Activated T-helper 2 cell treated with anti-CD3 and anti-CD28 coated beads, Interferon-gamma antibody, Interleukin-2, Interleukin-4, amounts not matched to agents 10 μg/mL and 5 μg/mL and 100 μg/mL, durations not matched to agents 14 hours and 24 hours and 36 hours (primary cell): Measurements from ENCODE around the gene CBS. TPM values are rescaled to one million over a fixed set of nuclear protein-coding genes. Genes with fewer than 3 reads are reported as not detected.

Experiments used
- DNase-seq: peaks from one replicate; pipeline ENCODE4 v3.0.0; 2021; ENCODE audit warnings: low spot score
- H3K27ac Mint-ChIP-seq: one replicate; pipeline ENCODE4 v1.8.0; 2021; ENCODE audit warnings: mixed read lengths
- H3K27me3 Mint-ChIP-seq: one replicate; pipeline ENCODE4 v1.8.0; 2021; ENCODE audit warnings: low read depth, mixed read lengths
- H3K36me3 Mint-ChIP-seq: one replicate; pipeline ENCODE4 v1.8.0; 2021; ENCODE audit warnings: low read depth, mixed read lengths
- H3K4me1 Mint-ChIP-seq: one replicate; pipeline ENCODE4 v1.8.0; 2021; ENCODE audit warnings: low read depth, mixed read lengths
- H3K4me3 Mint-ChIP-seq: one replicate; pipeline ENCODE4 v1.8.0; 2021; ENCODE audit warnings: low read depth, mild to moderate bottlenecking, moderate library complexity, mixed read lengths
- H3K9me3 Mint-ChIP-seq: one replicate; pipeline ENCODE4 v1.8.0; 2021; ENCODE audit warnings: mixed read lengths
- intact Hi-C: fragments of 100-400 bp; cut with micrococcal nuclease; formaldehyde crosslinking; loops from one replicate; pipeline ENCODE4 v1.15.1; 2023
- total RNA-seq: library from RNA; stranded (reverse); gene quantifications from 2 replicates; pipeline ENCODE4 v1.2.3, GENCODE V29; 2022

CBS gene
- total RNA-seq, 1 donor from 2014 or later = 49.0 TPM

DNA sequence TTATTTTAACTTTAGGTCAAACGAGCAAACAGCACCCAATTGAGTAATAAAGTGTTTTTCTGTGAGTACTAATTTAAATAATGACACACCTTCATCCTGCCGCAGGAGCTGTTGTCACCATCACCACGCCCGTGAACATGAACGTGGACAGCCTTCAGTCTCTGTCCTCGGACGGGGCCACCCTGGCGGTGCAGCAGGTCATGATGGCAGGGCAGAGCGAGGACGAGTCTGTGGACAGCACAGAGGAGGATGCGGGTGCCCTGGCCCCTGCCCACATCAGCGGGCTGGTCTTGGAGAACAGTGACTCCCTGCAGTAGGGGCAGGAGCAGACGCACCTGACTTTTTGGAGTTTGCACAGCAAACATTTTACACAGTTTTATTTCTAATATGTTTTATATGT, 45.9 kb downstream of the CBS start:
- H3K4me1 Mint-ChIP-seq = no peaks in the 10 kb centered on the region
- H3K36me3 Mint-ChIP-seq = peaks cover 34% of the 10 kb centered on the region
- H3K27ac Mint-ChIP-seq = no peak overlapping the region
- no peaks in the 10 kb centered on the region for H3K9me3 Mint-ChIP-seq
- no peaks in the 10 kb centered on the region for H3K27me3 Mint-ChIP-seq
- no peak for DNase-seq
- intact Hi-C loops = no loop called here
- no peak overlapping the region for H3K4me3 Mint-ChIP-seq

- Mint-ChIP-seq H3K4me3 (no peak overlapping the region), H3K4me1 (no peaks in the 10 kb centered on the region), H3K27me3 (no peaks in the 10 kb centered on the region), H3K27ac (no peak overlapping the region), H3K36me3 (peaks cover 38% of the 10 kb centered on the region), H3K9me3 (no peaks in the 10 kb centered on the region)
- no peak for DNase-seq
- intact Hi-C loops = no loop called here
Observed at GRCh38 chr21:43027846-43028731, 47.5 kb downstream of the CBS start.

- H3K36me3 Mint-ChIP-seq = peaks cover 35% of the 10 kb centered on the region
- no peaks in the 10 kb centered on the region for H3K9me3 Mint-ChIP-seq
- no peaks in the 10 kb centered on the region for H3K4me1 Mint-ChIP-seq
- DNase-seq = no peak
- H3K27ac Mint-ChIP-seq = no peak overlapping the region
- no peaks in the 10 kb centered on the region for H3K27me3 Mint-ChIP-seq
- intact Hi-C loops = no loop called here
- no peak overlapping the region for H3K4me3 Mint-ChIP-seq
Observed at GRCh38 chr21:43025636-43026180, 49.9 kb downstream of the CBS start.

DNA sequence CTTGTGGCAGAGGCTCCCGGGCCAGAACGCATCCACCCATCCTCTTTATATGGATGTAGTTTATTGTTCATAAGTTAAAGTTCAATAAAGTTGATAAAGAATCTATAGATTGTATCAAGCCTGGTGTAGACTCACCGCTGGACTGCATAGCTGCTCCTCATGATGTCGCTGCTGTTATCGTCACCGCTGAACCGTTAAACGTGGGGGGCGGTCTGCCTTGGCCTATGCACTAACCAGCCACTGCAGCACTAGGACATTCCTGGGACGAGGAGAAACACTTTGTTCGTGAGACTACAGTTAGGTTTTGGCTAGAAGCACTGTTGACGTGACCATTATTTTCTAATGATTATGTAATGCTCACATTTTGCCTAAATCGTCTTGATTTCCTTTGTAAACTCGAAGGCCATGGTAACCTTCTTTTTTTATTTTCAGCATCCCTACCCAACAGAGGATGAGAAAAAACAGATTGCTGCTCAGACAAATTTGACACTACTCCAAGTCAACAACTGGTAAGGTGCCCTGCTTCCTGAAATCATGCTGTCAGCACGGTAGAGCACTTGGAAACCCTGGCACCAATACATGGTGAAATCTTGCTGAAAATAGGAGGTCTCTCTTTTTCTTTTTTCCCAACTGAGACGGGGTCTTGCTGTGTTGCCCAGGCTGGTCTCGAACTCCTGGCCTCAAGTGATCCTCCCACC, 51.0 kb downstream of the CBS start:
- no peaks in the 10 kb centered on the region for H3K4me1 Mint-ChIP-seq
- no peaks in the 10 kb centered on the region for H3K9me3 Mint-ChIP-seq
- no peak overlapping the region for H3K27ac Mint-ChIP-seq
- DNase-seq = no peak
- H3K27me3 Mint-ChIP-seq = no peaks in the 10 kb centered on the region
- peaks cover 28% of the 10 kb centered on the region for H3K36me3 Mint-ChIP-seq
- intact Hi-C loops = no loop called here
- no peak overlapping the region for H3K4me3 Mint-ChIP-seq

- Mint-ChIP-seq H3K27ac (no peak overlapping the region), H3K4me3 (no peak overlapping the region), H3K9me3 (no peaks in the 10 kb centered on the region), H3K27me3 (no peaks in the 10 kb centered on the region), H3K36me3 (peaks cover 17% of the 10 kb centered on the region), H3K4me1 (no peaks in the 10 kb centered on the region)
- no peak for DNase-seq
- intact Hi-C loops = no loop called here
Observed at GRCh38 chr21:43023175-43023574, 52.5 kb downstream of the CBS start.

DNA sequence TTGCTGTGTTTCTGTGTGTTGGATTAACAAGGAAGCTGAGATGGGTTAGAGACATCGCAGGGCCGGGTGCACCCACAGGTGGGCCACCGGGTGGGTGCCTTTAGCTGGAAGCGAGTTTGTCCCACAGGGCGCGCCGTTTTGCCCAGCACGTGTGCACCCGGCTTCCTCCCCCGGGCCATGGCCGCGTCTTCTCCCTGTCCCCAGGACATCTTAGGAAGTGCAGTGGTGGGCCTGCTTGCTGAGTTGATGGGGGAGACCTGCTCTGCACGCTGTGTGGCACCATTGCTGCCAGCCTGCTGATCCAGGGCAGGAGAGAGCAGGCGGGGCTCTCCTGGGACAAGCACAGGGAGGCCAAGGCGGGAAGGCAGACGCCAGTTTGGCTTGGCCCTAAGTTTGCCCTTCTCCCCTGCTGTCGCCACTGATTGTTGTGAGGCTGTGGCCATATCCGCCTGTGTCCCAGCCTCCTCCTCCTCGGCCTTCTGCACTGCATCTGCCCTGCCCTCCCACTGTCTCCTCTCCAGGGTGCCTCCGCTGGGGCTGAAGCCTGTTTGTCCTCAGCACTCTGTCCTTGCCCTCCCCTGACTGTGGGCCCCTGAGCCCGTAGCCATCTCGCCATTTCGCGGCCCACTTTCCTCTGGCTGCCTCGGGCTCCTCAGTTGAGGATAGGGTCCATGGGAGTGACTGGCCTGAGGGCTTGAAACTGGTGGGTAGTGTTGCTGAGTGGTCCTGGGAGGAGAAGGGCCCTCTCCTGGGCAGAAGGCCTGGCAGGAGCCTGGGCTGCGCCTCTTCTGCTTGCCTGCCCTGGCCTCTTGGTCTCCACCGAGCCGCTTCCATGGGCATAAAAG, 53.7 kb downstream of the CBS start:
- H3K36me3 Mint-ChIP-seq = peaks cover 17% of the 10 kb centered on the region
- no peaks in the 10 kb centered on the region for H3K4me1 Mint-ChIP-seq
- no peaks in the 10 kb centered on the region for H3K27me3 Mint-ChIP-seq
- intact Hi-C loops = no loop called here
- no peak for DNase-seq
- no peak overlapping the region for H3K4me3 Mint-ChIP-seq
- H3K9me3 Mint-ChIP-seq = no peaks in the 10 kb centered on the region
- H3K27ac Mint-ChIP-seq = no peak overlapping the region

DNA sequence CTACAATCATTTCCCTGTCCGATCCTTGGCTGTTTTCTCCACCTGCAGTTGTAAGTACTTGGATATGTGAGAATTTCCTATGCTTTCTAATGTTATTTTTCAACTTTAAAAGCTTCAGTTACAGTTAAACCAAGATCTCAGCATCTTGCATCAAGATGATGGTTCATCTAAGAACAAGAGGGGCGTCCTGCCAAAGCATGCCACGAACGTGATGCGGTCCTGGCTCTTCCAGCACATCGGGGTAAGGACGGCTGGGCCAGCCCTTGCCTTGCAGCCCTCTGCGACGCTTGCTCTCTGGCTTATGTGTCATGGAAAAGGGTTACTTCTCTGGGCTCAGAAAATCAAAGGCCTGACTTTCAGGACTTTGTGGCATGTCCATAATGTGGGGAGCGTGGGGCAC, 54.4 kb downstream of the CBS start:
- Mint-ChIP-seq H3K27ac (no peak overlapping the region), H3K9me3 (no peaks in the 10 kb centered on the region), H3K27me3 (no peaks in the 10 kb centered on the region), H3K4me1 (no peaks in the 10 kb centered on the region), H3K4me3 (no peak overlapping the region), H3K36me3 (peaks cover 22% of the 10 kb centered on the region)
- no peak for DNase-seq
- intact Hi-C loops = no loop called here

- Mint-ChIP-seq H3K27me3 (no peaks in the 10 kb centered on the region), H3K4me1 (peaks cover 2% of the 10 kb centered on the region)
Observed at GRCh38 chr21:43020771-43021170, 54.9 kb downstream of the CBS start.

GRCh38 chr21:43020177-43020576, 55.5 kb downstream of the CBS start:
- H3K27ac Mint-ChIP-seq = no peak overlapping the region
- peaks cover 7% of the 10 kb centered on the region for H3K4me1 Mint-ChIP-seq
- H3K36me3 Mint-ChIP-seq = peaks cover 27% of the 10 kb centered on the region
- intact Hi-C loops = no loop called here
- H3K9me3 Mint-ChIP-seq = no peaks in the 10 kb centered on the region
- H3K4me3 Mint-ChIP-seq = no peak overlapping the region
- no peak for DNase-seq
- no peaks in the 10 kb centered on the region for H3K27me3 Mint-ChIP-seq

More at GRCh38 chr21:43020771-43021170, 54.9 kb downstream of the CBS start:
- no peak for DNase-seq
- Mint-ChIP-seq H3K4me3 (no peak overlapping the region), H3K36me3 (peaks cover 27% of the 10 kb centered on the region), H3K9me3 (no peaks in the 10 kb centered on the region), H3K27ac (no peak overlapping the region)
- intact Hi-C loops = no loop called here

- Mint-ChIP-seq H3K27me3 (no peaks in the 10 kb centered on the region), H3K27ac (no peak overlapping the region), H3K4me1 (peaks cover 7% of the 10 kb centered on the region), H3K9me3 (no peaks in the 10 kb centered on the region), H3K4me3 (no peak overlapping the region), H3K36me3 (peaks cover 27% of the 10 kb centered on the region)
- intact Hi-C loops = no loop called here
- no peak for DNase-seq
Observed at GRCh38 chr21:43018519-43018918, 57.1 kb downstream of the CBS start.

DNA sequence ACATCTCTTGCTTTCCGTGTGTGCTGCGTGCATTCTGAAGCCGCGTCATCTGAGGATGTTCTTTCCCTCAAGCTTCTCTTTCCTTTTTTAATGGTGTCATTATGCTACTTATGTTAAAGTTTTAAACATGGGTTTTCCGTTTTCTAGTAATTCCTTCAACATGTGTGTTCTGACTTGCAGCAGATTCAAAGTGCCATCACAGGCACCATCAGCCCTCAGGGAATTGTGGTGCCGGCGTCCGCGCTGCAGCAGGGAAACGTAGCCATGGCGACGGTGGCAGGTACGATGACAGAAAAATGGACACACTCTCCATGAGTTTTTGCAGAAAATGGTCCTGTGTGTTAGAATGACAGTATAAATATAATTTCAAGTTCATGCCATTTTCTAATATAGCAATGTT, 58.9 kb downstream of the CBS start:
- H3K4me3 Mint-ChIP-seq = no peak overlapping the region
- peaks cover 41% of the 10 kb centered on the region for H3K36me3 Mint-ChIP-seq
- H3K4me1 Mint-ChIP-seq = peaks cover 7% of the 10 kb centered on the region
- no peak for DNase-seq
- no peaks in the 10 kb centered on the region for H3K27me3 Mint-ChIP-seq
- no peak overlapping the region for H3K27ac Mint-ChIP-seq
- intact Hi-C loops = no loop called here
- H3K9me3 Mint-ChIP-seq = no peaks in the 10 kb centered on the region

DNA sequence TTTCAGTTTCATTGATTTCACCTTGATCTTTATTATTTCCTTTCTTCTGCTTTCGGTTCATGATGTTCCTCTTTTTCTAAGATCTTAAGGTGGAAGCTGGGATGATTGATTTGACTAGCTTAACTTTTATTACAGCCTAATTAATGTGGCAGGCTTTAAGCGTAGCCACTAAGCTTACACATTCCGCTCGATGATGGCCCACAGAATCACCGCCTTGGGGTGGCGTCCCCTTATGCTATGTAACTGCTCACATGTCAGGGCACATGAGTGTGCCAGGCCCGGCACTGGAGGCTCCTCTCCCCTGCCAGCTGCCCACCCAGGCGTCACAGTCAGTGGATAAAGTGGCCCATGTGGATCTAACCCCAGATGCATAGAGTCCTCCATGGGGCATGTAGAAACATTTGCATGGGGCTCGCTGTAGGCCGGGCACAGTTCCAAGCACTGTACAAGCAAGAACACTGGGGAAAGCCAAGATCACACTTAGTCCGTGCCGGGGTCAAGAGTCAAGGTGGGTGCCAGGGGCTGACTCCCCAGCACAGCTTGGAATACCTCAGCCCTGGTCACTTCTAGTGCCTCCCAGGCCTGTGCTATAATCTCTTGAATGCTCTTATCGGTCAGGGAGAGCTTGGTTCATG, 59.6 kb downstream of the CBS start:
- Mint-ChIP-seq H3K27me3 (no peaks in the 10 kb centered on the region), H3K4me3 (no peak overlapping the region), H3K9me3 (no peaks in the 10 kb centered on the region), H3K4me1 (peaks cover 7% of the 10 kb centered on the region), H3K27ac (no peak overlapping the region), H3K36me3 (peaks cover 41% of the 10 kb centered on the region)
- intact Hi-C loops = no loop called here
- no peak for DNase-seq
